Measurements from ENCODE around the gene SETD3. TPM values are rescaled to one million over a fixed set of nuclear protein-coding genes. Genes with fewer than 3 reads are reported as not detected.

The SETD3 gene
- total RNA-seq, 6 experiments from 2014 or later = 42.1 to 53.9 (median 47.0) TPM

DNA sequence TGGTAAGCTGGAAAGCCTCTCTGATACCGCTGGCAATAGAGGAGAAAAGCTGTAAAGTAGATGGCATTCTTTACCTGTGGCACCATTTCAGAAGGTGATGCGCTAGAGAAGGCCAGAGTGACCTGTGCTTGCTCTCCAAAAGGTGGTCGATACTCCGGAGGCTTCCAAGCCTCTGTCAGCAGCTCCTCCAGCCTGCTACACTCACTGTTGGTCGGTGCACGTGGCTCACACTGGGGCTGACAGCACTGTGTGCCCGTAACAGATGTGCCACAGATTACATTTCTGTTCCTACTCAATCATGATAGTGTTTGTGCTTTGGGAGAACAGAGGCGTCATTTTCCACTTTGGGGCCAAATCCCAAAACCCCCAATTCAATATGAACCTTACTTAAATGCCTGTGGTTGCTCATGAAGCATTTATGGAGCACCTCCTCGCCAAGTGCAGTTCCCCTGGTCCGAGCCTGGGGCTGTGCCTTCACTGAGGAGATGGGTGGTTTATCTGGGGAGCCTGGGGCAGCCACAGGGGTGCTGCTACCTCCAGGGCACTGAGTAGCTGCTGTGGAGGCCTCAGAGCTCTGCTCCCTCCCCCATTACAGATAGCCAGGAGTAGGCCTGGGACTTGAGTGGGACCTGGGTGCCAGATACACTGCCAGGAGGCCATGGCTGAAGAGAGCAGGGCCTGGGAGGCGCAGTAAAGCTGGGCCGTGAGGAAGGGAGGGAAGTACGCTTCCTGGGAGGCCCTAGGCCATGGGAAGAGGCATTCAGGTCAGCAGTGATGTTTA lies 27.4 kb upstream of the SETD3 start:
- peaks cover 29% of the 10 kb centered on the region for H3K36me3 Mint-ChIP-seq (ENCODE audit: low read depth)
- H3K9me3 Mint-ChIP-seq = no peaks in the 10 kb centered on the region
- H3K27me3 Mint-ChIP-seq (ENCODE audit: insufficient read depth) = peaks cover 8% of the 10 kb centered on the region
- peaks cover 16% of the 10 kb centered on the region for H3K4me1 Mint-ChIP-seq (ENCODE audit: low read depth)
- H3K27ac Mint-ChIP-seq = peak overlapping the region; percentile 66; the same call in 1 of the 2 replicates
- H3K4me3 Mint-ChIP-seq = no peak overlapping the region
- DNase-seq = no peak
- TF ChIP-seq, protein P1, sequence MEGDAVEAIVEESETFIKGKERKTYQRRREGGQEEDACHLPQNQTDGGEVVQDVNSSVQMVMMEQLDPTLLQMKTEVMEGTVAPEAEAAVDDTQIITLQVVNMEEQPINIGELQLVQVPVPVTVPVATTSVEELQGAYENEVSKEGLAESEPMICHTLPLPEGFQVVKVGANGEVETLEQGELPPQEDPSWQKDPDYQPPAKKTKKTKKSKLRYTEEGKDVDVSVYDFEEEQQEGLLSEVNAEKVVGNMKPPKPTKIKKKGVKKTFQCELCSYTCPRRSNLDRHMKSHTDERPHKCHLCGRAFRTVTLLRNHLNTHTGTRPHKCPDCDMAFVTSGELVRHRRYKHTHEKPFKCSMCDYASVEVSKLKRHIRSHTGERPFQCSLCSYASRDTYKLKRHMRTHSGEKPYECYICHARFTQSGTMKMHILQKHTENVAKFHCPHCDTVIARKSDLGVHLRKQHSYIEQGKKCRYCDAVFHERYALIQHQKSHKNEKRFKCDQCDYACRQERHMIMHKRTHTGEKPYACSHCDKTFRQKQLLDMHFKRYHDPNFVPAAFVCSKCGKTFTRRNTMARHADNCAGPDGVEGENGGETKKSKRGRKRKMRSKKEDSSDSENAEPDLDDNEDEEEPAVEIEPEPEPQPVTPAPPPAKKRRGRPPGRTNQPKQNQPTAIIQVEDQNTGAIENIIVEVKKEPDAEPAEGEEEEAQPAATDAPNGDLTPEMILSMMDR (IDR thresholded peaks at IDR 0.05) = no peak

DNA sequence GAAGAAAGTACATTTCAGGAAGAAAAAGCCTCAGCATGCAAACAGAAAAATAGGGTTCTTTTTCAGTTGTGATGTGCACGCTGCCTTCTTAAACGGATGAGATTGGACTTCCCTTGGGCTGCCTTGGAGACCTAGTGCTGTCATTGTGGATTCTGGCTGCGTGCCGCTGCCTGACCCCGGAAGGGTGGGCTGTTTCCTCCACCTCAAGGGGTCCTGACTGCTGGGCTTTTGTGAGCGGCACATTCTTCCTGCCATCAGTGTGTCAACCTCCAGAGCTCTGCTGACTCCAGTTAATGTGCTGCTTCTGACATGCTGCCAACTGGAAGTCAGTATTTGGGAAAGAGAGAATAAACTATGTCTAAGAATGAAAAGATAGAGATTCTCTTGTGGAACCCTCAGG lies 25.6 kb upstream of the SETD3 start:
- Mint-ChIP-seq H3K36me3 (ENCODE audit: low read depth) (peaks cover 43% of the 10 kb centered on the region), H3K27ac (peak overlapping the region; percentile 6; the same call in 1 of the 2 replicates), H3K27me3 (ENCODE audit: insufficient read depth) (peaks cover 10% of the 10 kb centered on the region), H3K9me3 (no peaks in the 10 kb centered on the region), H3K4me1 (ENCODE audit: low read depth) (peaks cover 6% of the 10 kb centered on the region), H3K4me3 (no peak overlapping the region)
- DNase-seq = no peak
- TF ChIP-seq, protein P1 (IDR thresholded peaks at IDR 0.05) = no peak

DNA sequence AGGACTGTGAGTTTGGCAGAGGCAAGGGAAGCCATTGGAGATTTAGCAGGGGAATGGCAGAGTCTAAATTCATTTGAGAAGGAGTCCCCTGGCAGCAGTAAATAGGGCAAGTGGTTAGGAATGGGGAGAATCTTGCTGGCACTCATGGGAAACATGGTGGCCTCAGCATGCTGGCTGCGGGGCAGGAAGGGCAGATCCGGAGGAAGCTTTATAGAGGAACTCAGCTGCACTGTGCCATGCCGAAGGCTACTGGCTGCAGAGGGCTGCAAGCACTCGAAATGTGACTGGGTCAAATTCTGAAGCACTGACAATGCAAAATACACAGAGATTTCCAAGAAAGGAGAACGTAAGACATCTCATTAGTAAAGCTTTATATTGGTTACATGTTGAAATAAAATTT lies 24.4 kb upstream of the SETD3 start:
- peaks cover 52% of the 10 kb centered on the region for H3K36me3 Mint-ChIP-seq (ENCODE audit: low read depth)
- H3K4me3 Mint-ChIP-seq = no peak overlapping the region
- H3K27me3 Mint-ChIP-seq (ENCODE audit: insufficient read depth) = peaks cover 10% of the 10 kb centered on the region
- no peak for DNase-seq
- H3K27ac Mint-ChIP-seq = no peak overlapping the region
- no peaks in the 10 kb centered on the region for H3K4me1 Mint-ChIP-seq (ENCODE audit: low read depth)
- no peaks in the 10 kb centered on the region for H3K9me3 Mint-ChIP-seq
- TF ChIP-seq, protein P1 (IDR thresholded peaks at IDR 0.05) = no peak

DNA sequence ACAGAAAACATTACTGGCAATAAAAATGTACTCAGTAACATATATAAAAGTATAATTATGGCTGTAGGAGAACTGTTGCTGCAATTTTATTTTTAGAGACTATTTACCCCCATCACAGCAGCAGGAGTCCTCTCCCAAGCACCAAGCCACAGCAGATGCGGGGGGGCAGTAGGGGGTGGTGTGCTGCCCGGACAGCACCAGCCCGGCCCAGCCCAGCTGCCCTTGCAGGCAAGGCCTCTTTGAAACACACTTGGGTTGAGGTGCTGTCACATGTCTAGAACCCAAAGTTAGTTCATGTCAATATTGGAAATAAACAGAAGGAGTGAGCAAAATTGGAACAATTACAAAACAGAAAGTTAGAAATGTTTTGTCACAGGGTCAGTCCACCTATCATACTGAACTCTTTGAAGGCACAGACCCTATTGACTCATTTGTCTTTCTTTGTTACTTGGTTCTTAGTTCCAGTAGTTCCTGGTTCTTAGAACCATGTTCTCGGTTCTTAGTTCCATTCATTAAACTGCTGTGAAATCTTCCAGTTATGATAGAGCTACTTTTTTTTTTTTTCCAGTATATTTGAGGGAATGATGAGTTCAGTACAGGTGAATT lies 23.3 kb upstream of the SETD3 start:
- Mint-ChIP-seq H3K9me3 (no peaks in the 10 kb centered on the region), H3K4me3 (no peak overlapping the region)
- DNase-seq = no peak

DNA sequence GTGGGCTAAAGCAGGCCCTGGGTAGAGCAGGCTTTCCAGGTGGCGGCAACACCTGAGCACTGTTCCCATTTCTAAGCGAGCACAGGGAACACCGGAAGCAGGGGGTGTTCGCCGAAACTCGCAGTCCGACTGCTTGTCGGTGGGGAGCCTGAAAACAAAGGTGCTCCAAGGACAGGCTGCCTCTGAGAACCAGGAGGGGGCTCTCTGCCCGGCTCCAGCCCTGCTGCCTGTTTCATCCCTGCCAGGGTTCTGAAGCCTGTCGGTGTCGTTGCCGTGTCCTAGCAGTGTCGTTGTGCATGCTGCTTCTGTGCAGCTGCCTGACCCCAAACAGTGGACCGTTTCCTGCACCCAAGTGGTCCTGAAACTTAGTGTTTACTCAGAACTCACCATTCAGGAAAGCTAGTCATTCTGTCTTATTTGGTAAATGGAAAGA lies 22.3 kb upstream of the SETD3 start:
- H3K4me3 Mint-ChIP-seq = no peak overlapping the region
- H3K36me3 Mint-ChIP-seq (ENCODE audit: low read depth) = peaks cover 56% of the 10 kb centered on the region
- TF ChIP-seq, protein P1 (IDR thresholded peaks at IDR 0.05) = no peak
- DNase-seq = no peak
- H3K27ac Mint-ChIP-seq = no peak overlapping the region
- peaks cover 4% of the 10 kb centered on the region; the same call in 1 of the 2 replicates for H3K27me3 Mint-ChIP-seq (ENCODE audit: insufficient read depth)
- H3K4me1 Mint-ChIP-seq (ENCODE audit: low read depth) = no peaks in the 10 kb centered on the region
- H3K9me3 Mint-ChIP-seq = no peaks in the 10 kb centered on the region

More for the DNA sequence above, 23.3 kb upstream of the SETD3 start:
- peaks cover 4% of the 10 kb centered on the region; the same call in 1 of the 2 replicates for H3K27me3 Mint-ChIP-seq (ENCODE audit: insufficient read depth)
- H3K4me1 Mint-ChIP-seq (ENCODE audit: low read depth) = no peaks in the 10 kb centered on the region
- H3K36me3 Mint-ChIP-seq (ENCODE audit: low read depth) = peaks cover 56% of the 10 kb centered on the region
- H3K27ac Mint-ChIP-seq = no peak overlapping the region
- TF ChIP-seq, protein P1 (IDR thresholded peaks at IDR 0.05) = no peak

All from HFFc6 (cell line).